ENCODE measurements around the gene ANKRD36C.
"Not testable (repeated sequence)": the region's sequence is repeated elsewhere in the genome, so short reads cannot be mapped to it uniquely, and the experiment has no call there.

DNA sequence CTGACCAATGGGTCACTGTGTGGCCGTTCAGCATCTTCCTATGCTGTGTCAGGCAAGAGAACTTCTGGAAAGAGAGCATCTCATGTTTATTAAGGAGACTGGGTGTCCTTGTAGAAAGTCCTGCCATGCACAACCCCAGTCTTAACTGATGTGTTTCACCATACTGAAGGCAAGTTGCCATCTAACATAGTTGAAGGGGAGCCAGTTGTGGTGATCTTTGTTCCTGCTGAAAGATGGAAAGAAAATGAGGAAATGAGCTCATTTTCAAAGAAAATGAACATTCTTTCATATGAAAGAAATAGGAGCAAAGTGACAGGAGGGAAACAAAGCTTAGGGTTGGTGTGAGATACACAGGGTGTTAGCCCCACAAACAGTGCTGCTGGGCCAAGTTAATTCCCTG, 178.3 kb downstream of the ANKRD36C start:
- TF ChIP-seq, protein P1, sequence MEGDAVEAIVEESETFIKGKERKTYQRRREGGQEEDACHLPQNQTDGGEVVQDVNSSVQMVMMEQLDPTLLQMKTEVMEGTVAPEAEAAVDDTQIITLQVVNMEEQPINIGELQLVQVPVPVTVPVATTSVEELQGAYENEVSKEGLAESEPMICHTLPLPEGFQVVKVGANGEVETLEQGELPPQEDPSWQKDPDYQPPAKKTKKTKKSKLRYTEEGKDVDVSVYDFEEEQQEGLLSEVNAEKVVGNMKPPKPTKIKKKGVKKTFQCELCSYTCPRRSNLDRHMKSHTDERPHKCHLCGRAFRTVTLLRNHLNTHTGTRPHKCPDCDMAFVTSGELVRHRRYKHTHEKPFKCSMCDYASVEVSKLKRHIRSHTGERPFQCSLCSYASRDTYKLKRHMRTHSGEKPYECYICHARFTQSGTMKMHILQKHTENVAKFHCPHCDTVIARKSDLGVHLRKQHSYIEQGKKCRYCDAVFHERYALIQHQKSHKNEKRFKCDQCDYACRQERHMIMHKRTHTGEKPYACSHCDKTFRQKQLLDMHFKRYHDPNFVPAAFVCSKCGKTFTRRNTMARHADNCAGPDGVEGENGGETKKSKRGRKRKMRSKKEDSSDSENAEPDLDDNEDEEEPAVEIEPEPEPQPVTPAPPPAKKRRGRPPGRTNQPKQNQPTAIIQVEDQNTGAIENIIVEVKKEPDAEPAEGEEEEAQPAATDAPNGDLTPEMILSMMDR (IDR thresholded peaks at IDR 0.05) = not testable (repeated sequence)
- TF ChIP-seq EP300, POLR2A, POLR2AphosphoS5 (IDR thresholded peaks at IDR 0.05): not testable (repeated sequence)
